ENCODE results near the gene SSPN.

Gene SSPN

DNA sequence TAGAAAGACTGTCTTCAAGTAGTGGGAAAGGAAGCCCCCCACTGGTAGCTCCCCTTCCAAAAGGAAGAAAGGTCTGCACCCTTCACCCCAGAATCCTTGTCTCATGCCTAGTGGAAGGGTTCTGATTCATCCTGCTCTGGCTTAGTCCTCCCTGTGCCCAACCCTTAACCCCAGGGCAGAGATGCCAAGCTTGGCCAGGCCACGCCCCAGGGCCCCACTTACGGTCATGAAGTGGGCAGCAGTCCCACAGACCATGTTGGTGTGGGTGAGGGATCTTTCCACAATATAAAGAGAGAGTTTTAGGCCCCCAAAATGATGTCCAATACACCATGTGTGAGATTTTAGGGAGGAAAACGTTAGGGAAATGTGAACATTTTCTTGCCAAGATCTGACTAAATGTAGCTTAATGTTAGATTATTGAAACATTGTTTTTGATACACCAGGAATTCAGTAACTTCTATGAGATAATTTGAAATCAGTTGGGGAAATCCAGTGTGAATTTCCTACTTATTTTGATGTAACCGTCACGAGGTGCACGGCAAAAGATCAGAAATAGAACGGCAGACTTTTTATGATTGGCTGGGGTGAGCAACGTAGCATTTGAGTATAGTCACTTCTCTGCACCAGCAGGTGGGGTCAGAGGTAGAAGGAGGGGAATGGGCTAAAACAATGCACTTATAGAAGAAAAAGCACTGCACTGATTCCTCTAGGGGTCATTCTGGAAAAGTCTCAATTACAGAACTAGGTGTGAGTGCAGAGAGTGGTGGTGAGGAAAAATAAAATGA is 8.2 kb upstream of the SSPN start:
- peak; percentile 30 for DNase-seq (ENCODE audit: low spot score)

DNA sequence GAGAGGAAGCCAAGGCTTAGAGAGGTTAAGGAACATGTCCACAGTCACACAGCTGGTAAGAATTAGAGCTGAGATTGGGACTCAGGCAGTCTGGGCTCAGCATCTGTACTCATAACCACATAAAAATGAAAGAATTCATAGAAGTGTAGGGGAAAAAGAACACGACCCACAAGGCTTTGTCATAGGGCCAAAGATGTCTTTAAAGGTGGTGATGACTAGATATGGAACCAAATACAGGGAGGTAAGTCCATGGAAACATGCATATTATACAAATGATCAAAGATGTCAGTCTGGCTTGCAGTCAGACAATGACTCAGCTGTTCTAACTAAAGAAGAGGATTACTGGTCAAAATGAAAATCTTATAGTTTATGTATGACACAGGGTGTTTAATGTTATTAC is 7.2 kb upstream of the SSPN start:
- no peak for DNase-seq (ENCODE audit: low spot score)

DNA sequence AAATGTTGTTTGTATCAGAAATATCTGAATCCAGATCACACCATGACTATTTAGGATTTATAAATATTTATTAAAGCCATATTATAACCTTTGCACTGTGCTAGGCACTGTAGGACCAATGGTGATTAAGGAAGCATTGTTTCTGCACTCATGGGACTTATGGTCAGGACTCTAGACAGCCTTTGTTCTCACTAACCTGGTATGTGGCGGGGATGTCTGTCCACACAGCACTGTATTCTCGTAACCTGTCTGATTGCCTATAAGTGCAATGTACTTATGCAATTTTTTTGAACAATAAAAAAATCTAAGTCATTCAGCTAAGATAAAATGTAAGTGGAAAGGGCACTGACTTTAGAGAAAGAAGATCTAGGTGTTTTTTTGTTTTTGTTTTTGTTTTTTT is 6.7 kb upstream of the SSPN start:
- DNase-seq (ENCODE audit: low spot score), result no peak

DNA sequence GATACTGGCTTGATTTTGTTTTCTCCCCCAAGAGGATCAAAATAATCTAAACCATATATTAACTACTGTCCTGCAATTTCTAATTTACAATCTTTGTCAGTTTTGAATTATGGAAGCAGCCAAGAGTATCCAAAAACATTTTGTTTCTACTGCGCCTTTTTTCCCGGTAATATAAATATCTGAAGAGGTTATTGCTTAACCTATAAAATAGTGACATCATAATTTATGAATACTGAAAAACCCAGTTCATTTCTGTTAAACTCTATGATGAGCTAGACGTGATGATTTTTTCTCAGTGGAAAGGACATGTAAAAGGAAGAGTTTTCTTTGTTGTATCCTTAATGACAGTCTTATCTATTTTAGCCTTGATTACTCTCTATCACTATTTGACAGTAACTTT is 3.2 kb upstream of the SSPN start:
- DNase-seq (ENCODE audit: low spot score), result no peak

DNA sequence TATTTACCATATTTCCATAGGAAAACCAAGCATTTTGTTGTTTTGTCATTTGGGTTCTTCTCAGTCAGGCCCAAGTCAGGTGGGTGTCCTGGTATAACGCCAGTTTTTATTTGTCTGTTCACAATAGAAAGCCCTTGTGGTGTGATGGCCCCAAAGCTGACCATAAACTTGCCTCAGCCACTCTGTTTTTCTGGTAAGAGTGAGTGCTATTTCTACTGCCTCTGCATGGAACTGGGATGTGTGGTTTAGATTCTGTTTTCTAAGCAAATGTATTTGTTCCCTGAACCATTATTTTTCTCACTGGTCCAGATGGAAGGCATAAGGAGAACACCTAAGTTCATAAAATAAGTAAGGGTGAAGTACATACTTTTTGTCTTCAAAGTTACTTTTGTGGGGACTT is 1.8 kb upstream of the SSPN start:
- no peak for DNase-seq (ENCODE audit: low spot score)

DNA sequence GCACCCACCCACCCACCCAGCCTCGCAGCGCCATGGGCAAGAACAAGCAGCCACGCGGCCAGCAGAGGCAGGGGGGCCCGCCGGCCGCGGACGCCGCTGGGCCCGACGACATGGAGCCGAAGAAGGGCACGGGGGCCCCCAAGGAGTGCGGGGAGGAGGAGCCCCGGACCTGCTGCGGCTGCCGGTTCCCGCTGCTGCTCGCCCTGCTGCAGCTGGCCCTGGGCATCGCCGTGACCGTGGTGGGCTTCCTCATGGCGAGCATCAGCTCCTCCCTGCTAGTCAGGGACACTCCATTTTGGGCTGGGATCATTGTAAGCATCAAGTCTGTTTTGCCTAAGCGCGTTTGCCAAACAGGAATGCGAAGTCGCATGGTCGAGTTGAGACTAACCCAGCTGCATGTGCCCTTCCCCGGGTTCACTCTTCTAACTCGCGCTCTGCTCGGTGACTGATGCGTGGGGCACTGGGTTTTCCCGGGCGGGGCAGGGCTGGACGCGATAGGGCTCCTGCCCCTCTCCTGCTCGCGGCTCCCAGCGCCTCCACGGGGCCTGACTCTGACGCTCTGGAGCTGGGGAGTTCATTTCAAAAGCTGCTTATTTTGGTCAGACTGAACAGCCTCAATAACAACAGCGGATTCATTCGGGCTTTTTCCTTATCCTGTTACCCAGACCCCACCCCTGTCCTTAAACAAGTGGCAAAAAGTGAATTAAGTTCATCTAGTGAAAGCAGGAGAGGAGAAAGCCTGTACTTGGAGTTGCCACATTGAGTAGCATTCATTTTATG is 458 bp downstream of the SSPN start:
- DNase-seq (ENCODE audit: low spot score), result peak; percentile 50

DNA sequence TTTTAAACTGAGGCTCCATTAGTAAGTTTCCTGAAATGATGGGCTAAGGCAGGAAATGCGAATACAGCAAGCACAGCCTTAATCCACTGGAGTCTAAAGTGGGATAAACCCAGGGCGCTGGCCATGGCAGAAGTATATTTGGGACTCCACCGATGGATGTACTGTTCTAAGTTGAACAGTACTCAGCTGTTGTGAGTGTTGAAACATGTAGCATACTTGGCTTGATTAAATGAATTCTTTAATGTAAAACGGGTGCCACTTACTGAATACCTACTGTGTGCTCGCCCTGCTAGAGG is 996 bp downstream of the SSPN start:
- no peak for DNase-seq (ENCODE audit: low spot score)

DNA sequence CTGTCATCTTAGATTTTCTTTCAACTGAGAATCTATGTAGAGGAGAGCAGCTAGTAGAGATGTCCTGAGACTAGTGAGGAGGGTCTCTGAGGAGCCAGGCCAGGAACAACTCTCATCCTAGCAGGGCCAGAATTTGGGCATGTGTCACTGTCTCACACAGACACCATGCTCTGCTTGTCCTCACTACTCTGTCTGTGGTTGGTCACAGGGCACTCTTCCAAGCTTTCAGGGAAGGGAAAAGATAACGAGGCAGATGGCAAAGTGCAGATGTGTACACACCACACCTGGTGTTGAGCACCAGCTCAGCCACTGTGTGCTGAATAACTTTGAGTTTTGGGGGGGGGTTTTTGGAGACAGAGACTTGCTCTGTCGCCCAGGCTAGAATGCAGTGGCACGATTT is 2.5 kb downstream of the SSPN start:
- no peak for DNase-seq (ENCODE audit: low spot score)

DNA sequence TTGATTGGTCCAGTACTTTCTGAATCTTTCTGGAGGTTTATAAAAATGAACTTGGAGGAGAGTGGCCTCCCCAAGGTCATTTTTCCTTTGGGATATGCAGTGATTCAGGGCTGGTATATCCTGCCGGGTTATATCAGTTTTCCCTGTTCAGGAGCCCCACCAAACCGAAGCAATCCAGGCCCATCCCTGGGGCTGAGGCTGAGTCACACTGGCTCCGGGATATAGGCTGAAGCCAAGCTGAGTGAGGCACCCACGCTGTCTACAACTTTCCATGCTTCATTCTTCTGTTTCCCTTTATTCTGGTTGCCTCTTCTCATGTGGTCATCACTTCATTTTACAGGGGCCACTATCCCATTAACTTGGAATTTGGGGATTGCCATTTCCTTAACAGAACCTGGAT is 3.4 kb downstream of the SSPN start:
- no peak for DNase-seq (ENCODE audit: low spot score)

DNA sequence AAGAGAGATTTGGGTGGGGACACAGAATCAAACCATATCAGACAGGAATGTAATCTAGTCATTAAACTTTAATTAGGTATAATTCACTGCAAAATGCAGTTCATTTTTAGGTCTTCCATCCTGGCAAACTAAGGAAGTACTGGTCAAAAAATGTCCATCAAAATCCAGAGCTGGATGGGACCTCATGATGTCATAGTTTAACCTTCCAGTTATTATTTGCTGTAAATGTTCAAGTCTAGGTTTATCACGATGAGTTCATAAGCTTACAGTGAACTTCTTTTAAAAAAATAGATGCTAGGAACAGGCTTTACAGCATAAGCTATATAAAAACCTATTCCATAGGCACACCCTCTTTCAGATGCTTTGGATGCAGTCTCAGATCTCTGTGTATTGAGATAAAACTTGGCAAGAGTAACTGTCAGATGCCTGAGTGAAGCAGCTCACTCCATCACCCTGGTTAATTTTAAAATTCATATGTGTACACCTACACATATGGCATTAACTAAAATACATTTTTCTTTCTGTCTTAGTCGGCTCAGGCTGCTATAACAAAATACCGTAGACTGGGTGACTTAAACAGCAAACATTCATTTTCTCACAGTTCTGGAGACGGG is 7.9 kb downstream of the SSPN start:
- DNase-seq (ENCODE audit: low spot score), result no peak

DNA sequence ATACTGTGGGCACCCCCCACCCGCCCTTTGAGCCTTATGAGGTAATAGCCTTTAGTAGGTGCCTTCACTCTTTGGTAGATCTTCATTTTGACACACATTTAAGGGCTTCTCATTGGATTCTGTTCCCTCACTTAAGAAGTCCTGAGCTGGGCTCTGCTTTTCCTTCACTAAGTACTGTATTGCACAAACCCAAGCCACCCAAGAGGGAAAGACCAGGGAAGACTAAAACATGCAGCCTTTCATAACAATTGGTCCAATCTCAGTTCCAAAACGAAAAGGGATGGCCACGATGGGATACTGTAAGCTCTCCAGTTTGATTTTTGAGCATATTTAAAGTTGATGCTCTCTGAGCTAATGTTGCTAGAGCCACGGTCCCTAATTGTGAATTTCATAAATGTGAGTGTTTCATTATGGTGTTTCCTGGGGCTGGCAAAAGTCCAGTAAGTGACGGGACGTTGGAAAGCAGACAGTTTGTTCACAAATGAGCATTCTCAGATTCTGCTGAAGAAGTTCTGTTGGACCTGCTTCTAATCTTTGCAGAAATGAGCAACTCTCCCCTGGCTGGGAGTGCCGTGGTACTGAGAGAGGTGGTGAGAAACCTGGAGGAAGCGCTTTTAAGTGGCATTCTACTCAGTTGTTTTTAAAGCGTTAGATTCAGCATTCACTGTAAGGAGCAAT is 9.4 kb downstream of the SSPN start:
- no peak for DNase-seq (ENCODE audit: low spot score)

DNA sequence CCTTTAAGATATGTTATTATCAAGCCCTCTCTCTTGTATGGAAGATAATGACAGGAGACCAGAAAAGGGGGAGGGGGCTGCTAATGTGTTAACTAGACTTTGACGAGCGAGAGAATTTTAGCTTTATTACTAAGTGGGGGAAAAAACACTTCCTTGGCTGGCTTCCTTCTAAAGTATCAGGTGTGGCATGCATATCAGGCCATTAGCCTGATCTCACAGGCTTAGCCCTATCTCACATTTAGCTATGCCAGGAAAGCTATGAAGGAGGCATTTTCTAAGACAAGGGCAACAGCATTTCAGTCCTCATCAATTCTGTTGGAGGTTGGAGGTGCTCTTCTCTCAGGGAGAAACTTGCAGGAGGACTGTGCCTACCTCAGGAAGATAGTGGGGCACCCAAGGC is 9.9 kb downstream of the SSPN start:
- DNase-seq (ENCODE audit: low spot score), result no peak

DNA sequence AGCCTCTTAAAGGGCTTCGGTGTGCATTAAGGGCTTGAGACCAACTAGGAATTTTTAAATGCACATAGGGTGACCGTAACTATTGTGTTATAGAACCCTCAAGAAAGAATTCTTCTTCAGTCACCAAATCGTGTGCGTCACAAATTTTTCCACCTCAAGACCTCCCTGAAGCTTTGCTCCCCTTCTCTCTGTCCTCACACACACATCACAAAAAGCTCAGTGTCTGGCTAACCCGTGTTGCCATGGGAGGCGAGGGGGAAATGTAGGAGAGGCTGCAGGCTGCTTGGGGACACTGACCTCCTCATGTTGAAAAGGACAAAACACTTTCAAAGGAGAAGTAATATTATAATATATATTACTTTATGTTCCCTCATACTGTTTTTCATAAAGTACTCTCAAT is 10.6 kb downstream of the SSPN start:
- DNase-seq (ENCODE audit: low spot score), result no peak

DNA sequence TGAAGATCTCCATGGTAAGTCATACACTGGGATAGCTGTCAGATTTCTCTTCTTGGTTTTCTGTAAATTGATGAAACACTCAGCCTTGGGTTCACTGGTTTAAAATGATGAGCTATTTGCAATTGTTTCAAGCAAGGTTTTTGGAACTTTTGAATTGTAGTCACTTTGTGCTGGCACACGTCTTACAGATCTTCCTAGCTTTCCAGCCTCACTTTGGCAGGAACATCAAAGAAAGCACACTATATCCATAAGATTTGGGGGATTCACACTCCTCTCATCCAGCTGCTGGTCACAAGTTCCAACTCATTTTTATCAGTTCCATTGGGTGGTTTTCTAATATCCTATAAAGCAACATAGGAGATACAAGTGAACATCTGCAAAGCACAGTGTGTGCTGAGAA is 16.0 kb downstream of the SSPN start:
- no peak for DNase-seq (ENCODE audit: low spot score)

DNA sequence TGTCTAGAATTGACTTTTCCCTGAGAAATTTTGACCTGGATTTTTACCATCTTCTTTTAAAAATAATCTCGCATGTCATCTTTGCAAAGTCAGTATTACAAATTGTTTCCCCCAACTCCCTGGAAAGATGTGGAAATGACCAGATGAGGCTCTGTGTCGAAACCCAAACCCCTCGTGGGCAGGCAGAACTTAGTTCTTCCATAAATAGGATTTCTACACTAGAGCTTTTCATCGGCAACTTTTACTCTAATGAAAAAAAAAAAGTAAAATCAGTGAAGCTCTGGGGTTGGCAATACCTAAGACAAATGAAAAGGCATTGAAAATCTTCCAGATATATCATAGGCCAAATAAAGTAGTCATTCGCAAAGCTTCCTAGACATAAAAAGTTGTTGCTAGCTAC is 17.0 kb downstream of the SSPN start:
- DNase-seq (ENCODE audit: low spot score), result no peak

DNA sequence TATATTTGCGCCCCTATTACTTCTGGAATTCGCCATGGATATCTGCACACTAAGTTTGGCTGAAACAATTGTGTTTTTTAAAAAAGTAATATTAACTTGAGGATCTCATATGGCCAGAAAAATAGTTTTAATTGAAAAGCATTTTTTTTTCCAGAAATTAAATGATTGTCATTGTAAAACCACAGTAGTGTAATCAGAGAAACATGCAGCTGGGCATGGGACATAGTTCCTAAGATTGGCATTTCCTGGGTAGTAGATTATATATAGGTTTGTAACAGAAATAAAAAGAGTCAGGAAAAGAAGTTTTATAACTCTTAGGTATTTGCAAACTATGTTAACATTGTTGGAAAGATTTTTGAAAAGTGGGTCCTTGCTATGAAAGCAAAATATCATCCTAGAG is 17.6 kb downstream of the SSPN start:
- no peak for DNase-seq (ENCODE audit: low spot score)

DNA sequence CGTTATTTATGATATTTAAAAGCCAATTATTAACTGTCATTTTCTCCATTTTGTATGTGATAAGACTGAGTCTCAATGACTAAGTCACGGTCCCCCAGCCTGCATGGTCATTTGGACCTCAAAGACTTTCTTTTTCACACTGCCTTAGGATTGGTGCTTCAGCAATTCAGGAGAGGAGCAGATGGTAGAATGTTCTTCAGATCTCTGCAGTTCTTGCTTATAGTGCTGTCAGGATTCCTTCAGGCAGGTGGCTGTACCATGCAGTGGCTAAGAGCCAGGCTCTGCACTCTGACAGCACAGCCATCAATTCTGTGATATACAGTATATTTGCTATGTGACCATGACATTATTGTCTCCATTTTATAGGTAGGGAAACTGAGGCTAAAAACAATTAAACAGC is 18.7 kb downstream of the SSPN start:
- no peak for DNase-seq (ENCODE audit: low spot score)

DNA sequence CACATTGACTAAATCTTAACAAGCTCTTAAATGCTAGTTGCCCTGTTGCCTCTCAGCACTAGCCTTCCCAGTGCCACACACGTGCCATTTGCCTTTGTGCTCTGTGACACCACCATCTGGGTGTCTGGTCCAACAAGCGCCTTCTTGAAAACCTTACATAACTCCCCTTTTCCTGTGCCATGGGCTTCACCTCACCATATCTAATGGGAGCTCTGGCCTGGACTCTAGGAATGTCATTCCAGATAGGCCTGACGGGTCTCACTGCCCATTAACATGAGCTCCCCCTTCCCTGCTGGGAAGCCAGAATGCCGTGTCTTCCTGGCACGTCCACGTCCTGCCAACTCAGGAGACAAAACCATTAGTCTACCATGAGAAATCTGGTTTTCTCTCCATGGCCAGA is 24.4 kb downstream of the SSPN start:
- DNase-seq (ENCODE audit: low spot score), result no peak

DNA sequence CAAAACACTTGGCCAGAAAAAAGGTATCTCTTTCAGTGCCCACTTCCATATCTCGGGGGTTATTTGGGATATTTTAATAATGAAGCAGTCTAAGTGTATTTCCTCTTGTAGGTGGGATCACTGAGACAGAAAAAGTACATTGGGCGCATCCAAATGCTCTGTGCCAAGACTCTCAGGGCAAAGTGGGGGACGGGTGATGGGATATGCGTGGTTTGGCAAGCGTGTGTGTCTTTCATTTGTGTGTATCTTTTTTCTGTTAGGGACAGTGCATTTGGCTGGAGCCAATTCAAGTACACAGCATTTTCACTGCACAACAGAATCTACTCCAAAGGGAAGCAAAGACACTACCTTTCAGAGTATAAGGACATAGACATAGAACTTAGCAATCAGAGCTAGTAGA is 29.3 kb downstream of the SSPN start:
- no peak for DNase-seq (ENCODE audit: low spot score)

DNA sequence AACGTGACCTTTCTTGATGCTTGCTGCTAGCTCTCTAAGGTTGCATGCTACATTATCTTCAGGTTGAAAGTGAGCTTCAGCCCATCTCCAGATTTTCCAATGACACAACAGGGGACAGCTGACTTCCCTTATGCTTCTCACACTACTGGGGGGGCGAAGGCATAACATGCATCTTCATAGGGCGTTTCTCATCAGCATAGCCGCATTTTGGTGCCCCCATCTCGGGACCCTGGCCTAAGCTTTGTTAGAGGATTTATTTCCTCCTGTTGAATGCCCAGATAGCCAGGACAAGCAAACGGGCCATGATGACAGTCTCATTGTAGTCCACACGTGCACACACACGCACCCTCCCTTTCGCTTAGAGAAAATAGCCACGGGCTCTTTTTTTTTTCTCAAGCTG is 30.7 kb downstream of the SSPN start:
- no peak for DNase-seq (ENCODE audit: low spot score)

DNA sequence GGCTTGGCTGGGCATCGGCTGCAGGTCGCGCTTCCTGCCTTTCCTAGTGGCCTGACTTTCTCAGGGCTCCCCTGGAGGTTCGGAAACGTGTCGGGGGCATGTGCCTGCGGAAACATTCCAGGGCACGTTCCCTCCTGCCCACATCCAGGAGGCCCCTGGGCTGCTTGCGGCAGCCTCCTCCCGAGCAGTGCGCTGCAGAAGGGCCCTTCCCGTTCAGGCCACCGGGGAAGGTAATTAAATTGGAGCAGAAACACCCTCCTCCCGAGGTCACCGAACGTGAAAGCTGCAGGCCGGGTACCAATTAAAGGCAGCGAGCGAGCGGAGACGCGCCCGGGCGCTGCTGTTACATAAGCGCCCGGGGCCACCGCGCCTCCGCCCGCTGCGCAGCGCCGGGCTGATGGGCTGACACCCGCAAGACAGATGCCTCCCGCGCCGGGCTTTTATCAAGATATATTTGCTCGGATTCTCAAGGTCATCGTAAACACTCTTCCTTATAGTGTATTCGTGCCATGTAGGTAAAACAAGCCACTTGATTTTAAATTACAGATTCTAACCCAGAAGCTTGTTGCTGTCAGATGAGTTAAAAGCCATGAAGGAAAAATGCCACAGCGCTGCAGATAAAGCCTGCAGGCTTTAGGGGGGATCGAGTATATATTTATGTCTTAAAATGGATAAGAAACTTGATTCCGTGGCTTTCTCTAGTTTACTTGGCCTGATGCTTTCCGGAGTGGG is 31.4 kb downstream of the SSPN start:
- DNase-seq (ENCODE audit: low spot score), result peak; percentile 60

DNA sequence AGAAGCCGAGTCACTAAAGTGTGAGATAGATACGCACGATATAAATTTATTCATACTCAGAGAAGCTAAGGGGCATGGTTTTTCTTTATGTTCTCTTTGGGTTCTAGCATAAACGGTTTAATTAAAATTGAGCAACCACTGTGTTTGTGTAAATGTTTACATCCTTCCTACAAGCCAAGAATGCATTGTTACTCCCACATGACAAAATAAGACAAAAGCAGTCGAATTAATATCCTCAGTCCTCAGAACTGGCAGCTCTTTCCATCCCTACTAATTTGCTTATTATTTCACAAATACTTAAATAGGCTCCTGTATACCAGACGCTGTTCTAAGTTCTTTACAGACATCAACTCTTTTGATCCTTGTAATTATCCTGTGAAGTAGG is 32.0 kb downstream of the SSPN start:
- DNase-seq (ENCODE audit: low spot score), result no peak
